Activated naive CD4-positive, alpha-beta T cell treated with anti-CD3 and anti-CD28 coated beads, Interleukin-2, amount 50 U/mL, for 72 hours (primary cell): ENCODE data around the gene ATP6V0D1. TPM values are rescaled to one million over a fixed set of nuclear protein-coding genes. Genes with fewer than 3 reads are reported as not detected.
"Not testable (repeated sequence)": the region's sequence is repeated elsewhere in the genome, so short reads cannot be mapped to it uniquely, and the experiment has no call there.

ENCODE experiments used
- ATAC-seq, 2 donors: fragments of 150-1000 bp; cut with Tn5 transposase; 2 replicates each; pipeline ENCODE4 v1.10.0; 2021; ENCODE audit warnings: mild to moderate bottlenecking in 2 of 2, moderate library complexity in 2 of 2
- DNase-seq, 2 donors: peaks; one replicate each; pipeline ENCODE4 v3.0.0; 2021 to 2022; ENCODE audit warnings: low spot score in 2 of 2
- H3K27ac Mint-ChIP-seq, 2 donors: one replicate each; pipeline ENCODE4 v1.8.0; 2022; ENCODE audit warnings: mild to moderate bottlenecking in 2 of 2, mixed read lengths in 2 of 2
- H3K36me3 Mint-ChIP-seq, 2 donors: one replicate each; pipeline ENCODE4 v1.8.0; 2022; ENCODE audit warnings: mixed read lengths in 2 of 2
- H3K9me3 Mint-ChIP-seq, 2 donors: one replicate each; pipeline ENCODE4 v1.8.0; 2022; ENCODE audit warnings: mixed read lengths in 2 of 2
- total RNA-seq, 2 donors: library from RNA; stranded (reverse); gene quantifications; one replicate each; pipeline ENCODE4 v1.2.3, GENCODE V29; 2022

ATP6V0D1 gene
- total RNA-seq, 2 donors from 2014 or later = 20.4 to 22.5 TPM

DNA sequence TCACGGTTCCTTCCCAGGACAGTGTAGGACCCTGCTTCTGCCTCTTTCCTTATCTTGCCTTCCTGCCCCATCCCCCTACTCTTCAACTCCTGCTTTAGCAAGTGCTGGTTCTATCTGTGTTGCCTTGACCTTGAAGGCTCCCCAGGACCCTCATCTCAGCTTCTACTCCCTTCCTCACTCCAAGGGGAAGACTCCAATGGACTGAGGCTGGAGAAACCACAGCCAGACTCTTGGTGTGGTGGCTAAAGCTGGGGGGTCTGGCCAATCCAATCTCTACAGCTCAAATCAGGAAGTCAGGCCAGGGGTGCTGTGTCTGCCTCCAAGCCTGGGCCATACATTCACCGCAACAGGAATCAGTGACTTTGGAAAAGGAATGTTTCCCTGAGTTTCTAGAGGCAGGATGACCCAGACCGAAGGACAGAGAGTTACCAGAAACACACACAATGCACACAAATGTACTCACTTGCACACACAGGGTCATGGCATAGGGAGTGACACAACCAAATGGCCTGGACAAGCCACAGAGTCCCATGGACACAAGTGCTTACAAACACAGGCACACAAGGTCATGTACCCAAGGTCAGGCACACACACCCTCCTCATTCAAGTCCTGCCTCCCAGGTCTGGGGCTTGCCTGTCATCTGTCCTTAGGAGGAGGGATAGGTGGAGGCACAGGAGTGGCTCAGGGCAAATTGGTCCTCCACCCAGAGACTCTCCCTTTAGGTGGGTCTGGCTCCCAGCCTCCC lies 51.7 kb downstream of the ATP6V0D1 start:
- DNase-seq (no peak), ATAC-seq (no peak)
- Mint-ChIP-seq H3K36me3 (no peaks in the 10 kb centered on the region), H3K9me3 (no peaks in the 10 kb centered on the region), H3K27ac (no peak overlapping the region)

DNA sequence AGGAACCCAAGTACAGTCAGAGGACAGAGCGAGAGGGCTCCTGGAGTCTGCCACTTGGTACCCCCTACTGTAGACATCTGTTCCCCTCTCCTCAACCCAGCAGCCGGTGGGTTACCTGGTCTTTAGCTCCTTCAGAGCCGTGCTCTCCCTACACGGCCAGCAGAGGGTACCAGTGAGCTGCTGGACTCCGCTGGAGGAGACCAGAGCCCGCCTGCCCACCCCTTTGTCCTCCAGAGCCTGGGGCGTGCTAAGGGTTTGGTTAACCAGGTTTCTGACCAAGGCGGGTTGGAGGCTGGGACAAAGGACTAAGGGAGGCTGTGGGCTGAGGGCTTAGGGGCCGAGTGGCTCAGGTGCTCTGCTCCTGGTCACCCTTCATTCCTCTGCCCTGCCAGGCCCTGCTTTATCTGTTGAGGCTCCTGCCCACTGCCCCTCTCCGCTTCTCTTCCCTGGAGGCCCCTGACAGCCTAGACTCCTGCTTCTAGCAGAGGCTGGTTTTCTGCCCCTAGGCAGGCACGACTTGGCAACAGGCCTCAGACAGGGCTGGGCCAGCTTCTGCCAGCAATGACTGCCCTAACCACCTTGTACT lies 52.7 kb downstream of the ATP6V0D1 start:
- Mint-ChIP-seq H3K36me3 (no peaks in the 10 kb centered on the region), H3K9me3 (no peaks in the 10 kb centered on the region), H3K27ac (no peak overlapping the region)
- ATAC-seq (peak; percentile 70 to 75), DNase-seq (peak in 1 of 2 donors; percentile 74)

DNA sequence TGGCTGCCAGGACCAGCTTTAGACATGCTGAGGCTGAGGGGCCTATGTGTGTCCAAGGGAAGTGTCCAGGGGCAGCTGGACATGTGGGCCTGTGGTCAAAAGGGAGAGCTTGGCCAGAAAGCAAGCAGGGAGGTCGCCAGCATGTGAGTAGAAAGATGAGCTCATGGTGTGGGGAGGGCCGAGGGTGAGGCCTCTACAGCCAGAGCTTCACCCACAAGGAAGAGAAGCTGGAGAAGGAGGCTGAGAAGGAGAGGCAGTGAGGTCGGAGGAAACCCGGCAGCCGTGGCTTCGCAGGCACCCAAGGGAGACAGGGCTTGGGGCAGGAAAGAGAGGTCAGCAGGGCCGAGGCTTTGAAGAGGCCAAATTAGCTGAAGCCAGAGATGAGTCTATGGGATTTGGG lies 54.0 kb downstream of the ATP6V0D1 start:
- Mint-ChIP-seq H3K9me3 (no peaks in the 10 kb centered on the region), H3K36me3 (no peaks in the 10 kb centered on the region)
- no peak for ATAC-seq

DNA sequence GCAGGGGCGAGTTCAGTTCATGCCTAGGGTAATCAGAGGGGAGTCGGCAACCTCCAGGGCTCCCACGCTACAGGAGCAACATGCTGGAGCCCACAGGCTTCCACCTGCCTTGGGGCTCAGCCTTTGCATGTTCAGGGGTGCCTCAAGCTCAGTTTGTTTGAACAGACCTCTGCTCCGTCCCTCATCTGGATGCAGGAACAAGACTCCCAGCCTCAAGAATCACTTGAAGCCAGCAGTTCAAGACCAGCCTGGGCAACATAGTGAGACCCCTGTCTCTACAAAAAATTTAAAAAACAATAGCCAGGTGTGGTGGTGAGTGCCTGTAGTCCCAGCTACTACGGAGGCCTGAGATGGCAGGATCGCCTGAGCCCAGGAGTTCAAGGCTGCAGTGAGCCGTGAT lies 54.9 kb downstream of the ATP6V0D1 start:
- Mint-ChIP-seq H3K36me3 (no peaks in the 10 kb centered on the region), H3K27ac (no peak overlapping the region), H3K9me3 (no peaks in the 10 kb centered on the region)
- no peak for DNase-seq
- ATAC-seq = no peak

More for the DNA sequence above, 54.0 kb downstream of the ATP6V0D1 start:
- no peak for DNase-seq
- H3K27ac Mint-ChIP-seq = no peak overlapping the region

DNA sequence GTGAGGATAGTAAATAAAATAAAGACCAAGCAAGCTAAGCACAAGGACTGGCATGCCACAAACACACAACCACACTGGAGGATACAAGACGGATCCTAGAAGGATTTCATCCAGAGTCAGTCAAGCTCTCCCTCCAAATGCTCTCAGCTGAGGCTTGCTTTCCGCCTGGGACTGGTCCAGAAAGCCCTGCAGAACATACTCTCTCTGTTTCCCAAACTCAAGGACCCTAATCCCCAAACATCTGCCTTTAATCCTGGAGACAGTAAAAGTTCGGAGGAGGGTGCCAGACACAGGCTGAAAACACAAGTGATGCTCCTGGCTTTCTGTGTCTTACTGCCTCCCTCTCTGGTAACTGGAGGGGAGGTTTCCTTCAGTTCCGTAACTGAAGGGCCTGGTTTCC lies 55.4 kb downstream of the ATP6V0D1 start:
- Mint-ChIP-seq H3K36me3 (no peaks in the 10 kb centered on the region), H3K27ac (no peak overlapping the region), H3K9me3 (no peaks in the 10 kb centered on the region)
- DNase-seq (no peak), ATAC-seq (no peak)

DNA sequence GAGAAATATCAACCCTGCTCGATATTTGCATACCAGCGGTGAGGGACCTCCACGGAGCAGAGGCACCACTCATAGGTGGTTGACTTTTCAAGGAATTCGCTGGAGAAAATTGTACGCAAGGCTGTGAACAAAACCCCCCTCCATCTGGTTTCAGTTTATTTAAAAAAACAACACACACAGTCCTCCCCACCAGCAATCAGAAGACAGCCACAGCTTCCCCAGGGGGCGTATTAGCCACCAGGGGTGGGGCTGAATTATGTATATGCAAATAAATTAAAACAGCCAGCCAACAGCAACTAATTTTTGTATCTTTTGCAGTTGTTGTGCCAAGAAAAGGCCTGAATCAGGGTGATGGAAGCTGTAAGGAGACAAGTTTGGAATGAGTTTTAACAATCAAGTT lies 55.9 kb downstream of the ATP6V0D1 start:
- DNase-seq (no peak), ATAC-seq (no peak)
- Mint-ChIP-seq H3K27ac (no peak overlapping the region), H3K9me3 (no peaks in the 10 kb centered on the region), H3K36me3 (no peaks in the 10 kb centered on the region)

DNA sequence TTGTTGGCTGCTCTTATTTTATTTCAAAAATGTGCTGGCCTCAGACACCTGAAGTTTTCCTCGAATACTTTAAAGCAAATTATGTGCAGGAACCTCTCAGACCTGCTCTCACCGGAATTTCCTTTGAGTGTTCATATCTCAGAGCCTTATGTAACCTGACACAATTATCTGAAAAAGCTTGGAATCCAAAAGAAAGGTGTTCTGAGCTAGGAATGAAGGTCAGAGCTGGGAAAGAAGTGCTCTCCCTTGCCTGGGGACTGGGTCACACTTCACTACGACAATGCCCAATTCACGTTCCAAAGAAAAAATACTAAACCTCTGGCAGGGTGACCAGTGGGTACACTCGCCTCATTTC lies 56.7 kb downstream of the ATP6V0D1 start:
- Mint-ChIP-seq H3K9me3 (no peaks in the 10 kb centered on the region), H3K27ac (no peak overlapping the region), H3K36me3 (no peaks in the 10 kb centered on the region)
- DNase-seq = no peak
- no peak for ATAC-seq

DNA sequence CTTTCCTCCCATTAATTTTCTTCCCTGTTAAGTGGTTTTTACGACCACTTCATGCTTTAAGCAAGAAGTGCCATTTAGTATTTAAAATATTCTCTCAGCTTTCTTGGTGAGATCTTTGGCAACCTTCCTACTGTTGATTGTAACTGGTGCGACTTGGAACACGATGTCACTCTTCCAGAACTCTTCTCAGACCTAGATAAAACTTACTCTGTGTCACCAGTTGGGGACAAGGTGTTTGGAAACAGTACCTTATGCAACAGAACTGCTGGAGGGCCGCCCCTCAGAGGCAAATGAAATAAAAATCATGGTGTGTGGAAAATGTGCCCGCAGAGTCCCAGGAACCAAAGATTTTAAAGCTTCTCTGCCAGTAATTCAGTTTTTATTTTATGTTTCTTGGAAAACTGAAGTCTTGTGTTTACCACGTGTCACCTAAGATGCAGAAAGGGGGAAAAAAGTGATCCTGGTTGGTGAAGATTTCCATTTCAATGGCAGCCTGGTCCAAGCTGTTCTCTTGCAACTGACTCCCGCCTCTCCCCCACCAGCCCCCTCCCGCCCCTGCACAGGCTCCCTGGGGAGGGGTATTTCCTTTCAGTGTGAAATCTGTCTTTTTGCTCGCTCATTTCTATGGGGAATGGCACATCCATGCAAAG lies 57.2 kb downstream of the ATP6V0D1 start:
- Mint-ChIP-seq H3K9me3 (no peaks in the 10 kb centered on the region), H3K27ac (no peak overlapping the region), H3K36me3 (no peaks in the 10 kb centered on the region)
- no peak for ATAC-seq
- DNase-seq = no peak

DNA sequence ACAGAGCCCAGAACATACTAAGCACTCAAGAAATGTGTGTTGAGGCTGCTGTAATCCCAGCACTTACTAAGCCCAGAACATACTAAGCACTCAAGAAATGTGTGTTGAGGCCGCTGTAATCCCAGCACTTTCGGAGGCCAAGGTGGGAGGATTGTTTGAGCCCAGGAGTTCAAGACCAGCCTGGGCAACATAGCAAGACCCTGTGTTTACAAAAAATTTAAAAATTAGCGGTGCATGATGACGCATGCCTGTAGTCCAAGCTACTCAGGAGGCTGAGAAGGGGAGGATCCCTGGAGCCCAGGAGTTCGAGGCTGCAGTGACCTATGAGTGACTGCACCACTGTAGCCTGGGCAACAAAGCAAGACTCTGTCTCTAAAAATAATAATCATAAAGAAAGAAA lies 57.9 kb downstream of the ATP6V0D1 start:
- H3K9me3 Mint-ChIP-seq = no peaks in the 10 kb centered on the region
- ATAC-seq = no peak
- H3K36me3 Mint-ChIP-seq = no peaks in the 10 kb centered on the region
- no peak overlapping the region for H3K27ac Mint-ChIP-seq
- DNase-seq = no peak

DNA sequence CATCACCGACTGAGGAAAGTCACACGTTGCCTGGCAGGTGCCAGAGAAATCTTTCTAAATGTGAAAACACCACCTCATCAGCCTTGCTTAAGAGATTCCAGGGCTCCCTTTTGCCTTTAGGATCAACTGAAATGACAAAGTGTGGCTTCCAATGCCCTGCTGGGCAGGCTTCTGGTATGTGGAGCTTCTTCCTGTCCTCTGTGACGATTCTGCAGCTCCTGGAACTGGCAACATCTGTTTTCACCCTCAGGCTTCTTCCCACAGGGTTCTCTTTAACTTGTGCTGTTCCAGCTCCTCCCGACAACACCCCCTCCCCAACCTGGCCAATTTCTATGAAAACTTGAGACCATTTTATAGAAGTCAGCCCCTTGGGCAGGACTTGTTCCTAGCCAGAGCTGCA lies 59.9 kb downstream of the ATP6V0D1 start:
- Mint-ChIP-seq H3K9me3 (no peaks in the 10 kb centered on the region), H3K36me3 (peaks cover 0 to 5% of the 10 kb centered on the region in 2 donors), H3K27ac (no peak overlapping the region)
- no peak for ATAC-seq
- DNase-seq = no peak

DNA sequence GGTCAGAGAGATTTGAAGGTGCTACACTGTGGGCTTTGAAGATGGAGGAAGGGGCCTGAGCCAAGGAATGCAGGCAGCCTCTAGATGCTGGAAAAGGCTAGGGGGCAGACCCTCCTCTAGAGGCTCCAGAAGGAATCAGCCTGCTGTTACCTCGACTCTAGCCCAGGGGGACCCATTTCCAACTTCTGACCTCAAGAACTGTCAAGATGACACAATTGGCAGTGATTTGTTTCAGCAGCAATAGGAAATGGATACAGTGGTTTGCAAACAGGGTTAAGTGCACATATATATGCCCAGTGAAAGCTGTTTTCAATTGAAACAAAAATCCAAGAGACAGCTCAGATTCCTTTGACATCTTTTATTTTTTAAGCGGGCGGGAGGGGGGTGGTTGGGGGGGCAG lies 61.0 kb downstream of the ATP6V0D1 start:
- peaks cover 0 to 5% of the 10 kb centered on the region in 2 donors for H3K36me3 Mint-ChIP-seq
- no peak for ATAC-seq
- no peak for DNase-seq
- H3K27ac Mint-ChIP-seq = no peak overlapping the region
- H3K9me3 Mint-ChIP-seq = no peaks in the 10 kb centered on the region

DNA sequence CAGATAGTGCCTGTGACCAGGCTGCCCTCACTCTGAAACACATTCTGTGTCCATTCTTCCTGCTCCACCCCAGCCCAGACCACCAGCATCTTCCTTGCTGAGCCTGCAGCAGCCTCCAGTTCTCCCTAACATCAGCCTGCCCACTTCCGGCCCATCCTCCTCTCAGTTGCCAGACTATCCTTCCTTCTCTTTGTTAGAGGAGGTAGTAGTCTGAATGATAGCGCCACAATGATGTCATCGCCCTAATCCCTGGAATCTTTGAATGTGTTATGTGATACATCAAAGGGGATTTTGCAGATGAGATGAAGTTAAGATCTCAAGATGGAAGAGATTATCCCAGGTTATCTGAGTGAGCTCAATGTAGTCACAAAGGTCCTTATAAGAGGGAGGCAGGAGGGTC lies 61.5 kb downstream of the ATP6V0D1 start:
- ATAC-seq (no peak), DNase-seq (no peak)
- Mint-ChIP-seq H3K27ac (no peak overlapping the region), H3K36me3 (peaks cover 0 to 5% of the 10 kb centered on the region in 2 donors), H3K9me3 (no peaks in the 10 kb centered on the region)

DNA sequence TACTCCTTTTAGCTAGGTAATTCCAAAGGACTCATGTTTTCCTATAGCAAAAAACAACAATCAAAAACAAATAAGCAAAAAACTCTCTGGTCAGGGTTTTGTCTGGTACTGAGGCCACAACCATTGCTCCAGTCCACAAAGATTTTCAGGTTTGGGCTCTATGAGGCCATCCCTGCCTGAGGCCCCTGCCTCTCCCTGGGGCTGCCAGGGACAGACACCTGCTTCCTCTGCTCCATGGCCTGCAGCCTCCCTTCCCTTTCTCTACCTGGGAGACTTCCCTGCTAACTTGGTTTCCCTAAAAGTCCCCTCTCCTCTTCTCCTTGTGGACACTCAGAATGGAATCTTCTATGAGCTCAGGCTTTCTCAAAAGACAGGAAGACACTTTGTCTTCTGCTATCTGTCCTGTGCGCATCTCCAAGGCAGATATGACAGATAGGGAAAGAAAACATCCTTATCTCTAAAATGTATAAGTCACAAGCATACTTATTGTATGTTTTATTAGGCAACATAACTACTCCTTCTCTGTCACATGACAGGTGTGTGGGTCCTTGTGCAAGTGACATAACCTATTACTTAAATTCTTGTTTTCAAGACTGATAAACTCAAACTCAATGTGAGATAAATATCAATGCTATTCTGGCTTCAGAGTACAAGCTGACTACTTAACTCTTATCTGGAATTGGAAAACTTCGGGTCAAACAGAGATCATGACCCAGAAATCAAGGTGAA lies 63.5 kb downstream of the ATP6V0D1 start:
- Mint-ChIP-seq H3K27ac (no peak overlapping the region), H3K9me3 (no peaks in the 10 kb centered on the region), H3K36me3 (peaks cover 0 to 5% of the 10 kb centered on the region in 2 donors)
- DNase-seq (no peak), ATAC-seq (no peak)

DNA sequence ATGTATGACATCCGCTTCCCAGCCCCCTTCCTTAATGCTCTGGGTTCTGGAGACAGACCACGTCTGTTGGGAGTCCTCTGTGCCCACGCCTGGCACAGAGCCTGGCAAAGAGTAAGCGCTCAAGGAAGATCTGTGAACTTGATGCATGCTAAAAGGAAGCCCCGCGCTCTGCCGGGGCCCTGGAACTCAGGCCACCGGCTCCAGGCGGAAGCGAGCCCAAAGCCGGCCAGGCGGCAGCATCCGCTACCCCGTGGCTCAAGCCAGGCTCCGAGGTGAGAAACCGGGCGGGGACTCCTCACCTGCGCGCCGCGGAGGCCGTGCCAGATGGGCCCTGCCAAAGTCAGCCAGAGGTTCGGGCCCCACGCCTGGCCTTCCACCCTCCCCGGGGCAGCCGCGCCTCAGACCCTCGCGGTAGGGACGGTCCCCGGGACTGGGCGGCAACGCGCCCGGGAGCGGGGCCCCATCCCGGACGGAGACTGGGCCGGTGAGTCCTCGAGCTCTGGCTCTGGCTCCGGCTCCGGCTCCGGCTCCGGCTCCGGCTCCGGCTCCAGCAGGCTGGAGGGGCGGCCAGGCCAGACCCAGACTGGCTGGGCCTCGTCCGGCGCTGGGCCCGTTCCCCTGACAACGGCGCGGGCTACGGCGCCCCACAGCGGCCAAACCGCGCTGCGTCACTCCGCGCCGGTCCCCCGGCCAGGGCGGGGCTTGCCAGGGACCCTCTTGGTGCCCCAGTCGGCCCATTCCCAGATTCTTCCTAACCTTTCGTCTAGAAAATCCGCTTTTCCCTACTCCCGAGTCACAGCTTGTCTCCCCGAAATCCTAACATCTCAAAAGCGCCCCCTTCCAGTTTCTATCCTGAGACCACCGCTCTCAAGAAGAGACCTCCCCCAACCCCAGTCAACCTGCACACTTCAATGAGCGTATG lies 64.8 kb downstream of the ATP6V0D1 start, which contains the start of gene ZDHHC1:
Gene ZDHHC1 (minus strand): TSS at position 606 of the 922 bp plus-strand sequence. CDS start 8,702 bp downstream, outside the sequence.
- ATAC-seq (peak; percentile 92 to 96), DNase-seq (peak; percentile 68 to 76)
- H3K9me3 Mint-ChIP-seq = no peaks in the 10 kb centered on the region
- peak within 1 kb of the TSS; percentile 58 to 75 for H3K27ac Mint-ChIP-seq
- peaks cover 0 to 5% of the 10 kb centered on the region in 2 donors for H3K36me3 Mint-ChIP-seq

DNA sequence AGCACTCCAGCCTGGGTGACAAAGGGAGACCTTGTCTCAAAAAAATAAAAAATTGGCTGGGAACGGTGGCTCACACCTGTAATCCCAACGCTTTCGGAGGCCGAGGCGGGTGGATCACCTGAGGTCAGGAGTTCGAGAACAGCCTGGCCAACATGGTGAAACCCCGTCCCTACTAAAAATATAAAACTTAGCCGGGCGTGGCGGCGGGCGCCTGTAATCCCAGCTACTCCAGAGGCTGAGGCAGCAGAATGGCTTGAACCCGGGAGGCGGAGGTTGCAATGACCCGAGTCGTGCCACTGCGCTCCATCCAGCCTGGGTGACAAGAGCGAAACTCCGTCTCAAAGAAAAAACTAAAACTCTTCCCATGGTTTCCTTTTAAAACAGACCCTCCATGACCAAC lies 65.5 kb downstream of the ATP6V0D1 start:
- ATAC-seq, DNase-seq, H3K9me3 Mint-ChIP-seq, H3K36me3 Mint-ChIP-seq: not testable (repeated sequence)
- H3K27ac Mint-ChIP-seq = peak overlapping the region in 1 of 2 donors; percentile 58
